SW480 (cell line): ENCODE measurements around the gene OR52B2.
A peak's percentile ranks its signal among the peaks of the same experiment; 100 is the strongest.
"Not testable (repeated sequence)": the region's sequence is repeated elsewhere in the genome, so short reads cannot be mapped to it uniquely, and the experiment has no call there.

Source experiments
- DNase-seq: peaks from one replicate; pipeline ENCODE4 v3.0.0-alpha.2; 2016; ENCODE audit warnings: low spot score

The OR52B2 gene

GRCh38 chr11:6152126-6152525, 18.0 kb downstream of the OR52B2 start:
- DNase-seq, result peak; percentile 17

GRCh38 chr11:6151117-6151516, 19.0 kb downstream of the OR52B2 start:
- DNase-seq, result no peak

- DNase-seq, result not testable (repeated sequence)
Observed at GRCh38 chr11:6143737-6144136, 26.4 kb downstream of the OR52B2 start.

GRCh38 chr11:6142936-6143335, 27.2 kb downstream of the OR52B2 start:
- DNase-seq, result no peak

- not testable (repeated sequence) for DNase-seq
Observed at GRCh38 chr11:6135936-6136335, 34.2 kb downstream of the OR52B2 start.

GRCh38 chr11:6132431-6132830, 37.7 kb downstream of the OR52B2 start:
- no peak for DNase-seq

- DNase-seq, result no peak
Observed at GRCh38 chr11:6129635-6130034, 40.5 kb downstream of the OR52B2 start.

- DNase-seq, result no peak
Observed at GRCh38 chr11:6129011-6129410, 41.1 kb downstream of the OR52B2 start.

GRCh38 chr11:6127881-6128280, 42.2 kb downstream of the OR52B2 start:
- no peak for DNase-seq

- DNase-seq, result no peak
Observed at GRCh38 chr11:6124245-6124644, 45.9 kb downstream of the OR52B2 start.
